ENCODE data around the gene GNB1L. TPM values are rescaled to one million over a fixed set of nuclear protein-coding genes. Genes with fewer than 3 reads are reported as not detected.

GNB1L gene
- total and polyA plus RNA-seq, 9 of the 15 experiments (the other 6 are each of a cell fraction or from before 2014, with no cell fraction given), result 0.56 to 50.5 (median 10.2) TPM

DNA sequence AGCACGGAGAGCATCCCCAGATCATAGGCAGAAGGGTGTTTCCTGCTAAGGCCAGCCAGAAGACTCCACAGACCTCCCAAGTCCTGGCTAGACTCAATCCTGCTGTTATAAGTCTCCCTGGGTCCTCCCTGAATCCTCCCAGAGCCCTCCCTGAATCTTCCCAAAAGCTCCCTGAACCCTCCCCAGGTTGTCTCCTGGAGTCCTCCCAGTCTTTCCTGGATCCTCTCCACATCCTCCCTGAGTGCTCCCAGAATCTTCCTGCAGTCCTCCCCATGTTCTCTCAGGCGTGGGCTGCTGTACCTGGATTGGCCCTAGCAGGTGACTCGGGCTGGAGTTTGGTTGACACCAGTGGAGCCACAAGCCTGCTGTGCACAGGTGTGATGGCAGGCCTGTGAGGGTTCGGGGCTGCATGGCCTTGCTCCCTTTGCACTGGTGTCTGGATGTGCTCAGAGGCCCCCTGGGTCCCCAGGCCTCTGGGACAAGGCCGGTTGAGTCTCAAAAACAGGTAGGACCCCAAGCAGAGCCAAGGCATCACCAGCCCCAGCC is 119.8 kb downstream of the GNB1L start (continued):
- TF ChIP-seq ZNF398 (CRISPR knock-in tag; IDR thresholded peaks at IDR 0.05), result 0 out of 2 replicates have a peak, but pooled peaks have one; percentile 44
- TF ChIP-seq CHD4 (IDR thresholded peaks at IDR 0.05; ENCODE audit: insufficient read depth, insufficient replicate concordance, low read depth, low read length, poor library complexity, severe bottlenecking), result no peak
- TF ChIP-seq TSHZ1 (CRISPR knock-in tag; IDR thresholded peaks at IDR 0.05), result 0 out of 2 replicates have a peak, but pooled peaks have one; percentile 9
- 0 out of 2 replicates have a peak, but pooled peaks have one; percentile 24 for TF ChIP-seq RUNX1 (IDR thresholded peaks at IDR 0.05; ENCODE audit: low read depth)
- TF ChIP-seq GTF2F1 (IDR thresholded peaks at IDR 0.05; ENCODE audit: low read depth, low read length), result 0 out of 2 replicates have a peak, but pooled peaks have one; percentile 44
- no peak for TF ChIP-seq TEAD1 (CRISPR knock-in tag; IDR thresholded peaks at IDR 0.05)
- TF ChIP-seq ARID3B (CRISPR knock-in tag; IDR thresholded peaks at IDR 0.05; ENCODE audit: borderline replicate concordance), result 0 out of 2 replicates have a peak, but pooled peaks have one; percentile 10
- TF ChIP-seq, protein P1, sequence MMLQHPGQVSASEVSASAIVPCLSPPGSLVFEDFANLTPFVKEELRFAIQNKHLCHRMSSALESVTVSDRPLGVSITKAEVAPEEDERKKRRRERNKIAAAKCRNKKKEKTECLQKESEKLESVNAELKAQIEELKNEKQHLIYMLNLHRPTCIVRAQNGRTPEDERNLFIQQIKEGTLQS (IDR thresholded peaks at IDR 0.05), result no peak
- TF ChIP-seq, protein P1 (CRISPR knock-in tag; conservative IDR thresholded peaks at IDR 0.05), result peak; percentile 51; the same call in 1 of the 2 replicates
- 0 out of 2 replicates have a peak, but pooled peaks have one; percentile 6 for TF ChIP-seq HMGXB4 (CRISPR knock-in tag; IDR thresholded peaks at IDR 0.05)
- TF ChIP-seq ZNF184 (CRISPR knock-in tag; IDR thresholded peaks at IDR 0.05), result 0 out of 2 replicates have a peak, but pooled peaks have one; percentile 37
